ENCODE results near the gene HINT2.

GRCh38 chr9:35808433-35808832 is 6.4 kb downstream of the HINT2 start:
- TF ChIP-seq CTCF (conservative IDR thresholded peaks at IDR 0.05; ENCODE audit: low read length) (no peak), EZH2phosphoT487 (IDR thresholded peaks at IDR 0.05; ENCODE audit: borderline replicate concordance) (no peak)

Data from Loucy (cell line).